Fibroblast of skin of left quadriceps (primary cell): ENCODE data around the gene MYT1.
"Not testable (repeated sequence)": the region's sequence is repeated elsewhere in the genome, so short reads cannot be mapped to it uniquely, and the experiment has no call there.

Experiments
- DNase-seq, 2 experiments: peaks; one replicate each; pipeline ENCODE4 v3.0.0-alpha.2; 2013; ENCODE audit warnings: low read depth in 2 of 2

MYT1 gene

DNA sequence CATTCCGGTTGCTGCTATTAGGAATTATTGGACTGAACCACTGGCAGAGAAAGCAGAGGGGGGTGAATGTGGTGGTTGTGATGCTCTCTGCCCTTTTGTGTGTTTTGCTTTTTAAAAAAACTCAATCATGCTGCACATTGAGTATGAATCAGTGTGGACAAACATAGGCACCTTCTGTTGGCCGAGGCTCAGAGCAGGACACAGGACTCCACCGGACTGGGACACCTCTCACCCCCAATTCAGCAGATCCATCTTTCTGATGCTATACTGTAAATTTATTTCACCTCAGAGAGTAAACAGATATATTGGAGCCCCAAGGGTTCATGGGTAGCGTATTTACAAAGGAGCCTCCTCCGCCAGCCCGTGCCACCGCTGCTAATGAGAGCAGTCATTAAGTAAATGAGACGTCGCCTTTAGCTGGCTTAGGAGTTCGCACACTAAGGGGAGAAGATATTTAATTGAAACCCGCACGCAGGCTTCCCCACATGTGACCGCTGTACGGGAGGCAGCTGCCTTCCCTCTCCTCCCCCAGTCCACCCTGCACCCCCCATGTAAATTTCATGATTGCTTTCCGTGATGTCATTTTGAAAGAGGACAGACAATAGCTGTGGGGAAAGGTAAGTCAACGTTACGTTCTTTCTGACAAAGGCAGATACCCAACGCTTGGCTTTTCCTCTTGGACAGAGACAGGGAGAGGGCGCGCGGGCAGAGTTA lies at the start of gene MYT1:
Gene MYT1 (plus strand): TSS at position 330 of the 714 bp plus-strand sequence. CDS start 34,410 bp downstream, outside the sequence.
- no peak for DNase-seq

DNA sequence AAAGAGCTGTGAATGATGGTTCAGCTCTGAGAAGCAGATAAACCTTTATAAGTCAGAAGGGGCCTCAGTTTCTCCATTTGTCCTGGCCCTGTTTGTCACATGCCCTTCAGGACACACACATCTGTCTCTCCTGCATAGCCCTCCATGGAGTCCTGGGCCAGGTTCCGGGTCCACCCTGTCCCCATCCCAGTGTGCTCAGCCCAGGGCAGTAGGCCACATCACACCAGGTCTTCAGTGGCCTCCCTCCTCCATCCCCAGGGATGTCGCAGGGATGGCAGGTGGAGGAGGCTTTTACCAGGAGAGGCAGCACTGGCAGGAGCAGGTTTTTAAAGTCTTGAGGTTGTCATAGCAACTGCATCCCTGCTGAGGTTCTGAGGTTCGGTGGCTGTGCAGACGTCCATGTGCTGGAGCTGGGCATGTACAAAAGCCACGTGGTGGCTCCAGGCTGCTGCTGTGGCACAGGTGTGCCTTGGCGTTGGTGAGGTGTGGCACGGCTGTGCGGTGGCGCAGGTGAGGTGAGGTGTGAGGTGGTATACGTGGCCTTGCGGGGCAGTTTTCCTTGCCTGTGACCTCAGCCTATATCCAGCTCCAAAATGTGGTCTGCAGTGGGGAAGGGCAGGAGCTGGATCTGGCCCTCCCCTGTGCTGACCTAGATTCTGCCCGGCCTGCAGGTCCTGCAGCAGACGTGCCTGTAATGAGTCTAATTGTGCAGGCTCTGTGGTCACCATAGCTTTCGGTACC lies 48.9 kb upstream of the MYT1 start:
- DNase-seq: no peak

GRCh38 chr20:64116016-64116415 lies 48.2 kb upstream of the MYT1 start:
- no peak for DNase-seq

DNA sequence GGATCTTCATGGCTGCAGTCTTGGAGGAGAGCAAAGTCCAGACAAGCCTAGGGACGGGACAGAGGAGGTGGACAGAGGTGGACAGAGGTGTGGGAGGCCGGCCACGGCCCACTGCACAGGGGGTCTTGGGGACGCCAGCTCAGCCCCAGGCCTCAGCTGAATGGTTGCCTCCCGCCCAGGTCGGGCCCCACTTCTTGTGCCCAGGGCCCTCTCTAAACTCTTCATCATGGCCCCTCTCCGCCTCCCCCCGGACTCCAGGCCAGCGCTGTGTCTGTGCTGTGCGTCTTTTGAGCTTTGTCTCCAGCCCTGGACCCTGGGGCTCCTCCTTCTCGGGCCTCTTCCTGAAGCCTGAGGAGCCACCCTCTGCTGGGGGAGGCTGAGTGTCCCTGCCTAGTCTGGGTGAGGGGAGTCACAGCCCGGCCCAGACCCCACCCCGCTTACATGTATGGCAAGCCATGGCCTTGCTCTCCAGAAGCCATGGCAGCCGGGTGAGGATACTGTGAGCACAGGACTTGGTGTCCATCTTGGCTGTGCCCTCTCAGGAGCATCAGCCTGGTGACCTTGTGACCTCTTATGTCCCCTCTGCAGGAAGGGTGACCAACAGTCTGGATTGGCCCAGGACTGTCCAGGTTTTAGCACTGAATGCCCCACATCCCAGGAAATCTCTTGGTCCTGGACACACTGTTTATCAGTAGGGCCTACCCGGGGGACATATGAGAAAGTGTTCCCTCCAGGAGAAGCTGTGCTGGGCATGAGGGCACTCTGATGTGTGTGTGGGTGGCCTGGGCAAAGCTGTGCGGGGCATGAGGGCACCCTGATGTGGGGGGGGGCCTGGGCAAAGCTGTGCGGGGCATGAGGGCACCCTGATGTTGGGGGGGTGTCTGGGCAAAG lies 47.5 kb upstream of the MYT1 start:
- DNase-seq: no peak

- not testable (repeated sequence) for DNase-seq
Measured at GRCh38 chr20:64117432-64117777, 46.8 kb upstream of the MYT1 start.

DNA sequence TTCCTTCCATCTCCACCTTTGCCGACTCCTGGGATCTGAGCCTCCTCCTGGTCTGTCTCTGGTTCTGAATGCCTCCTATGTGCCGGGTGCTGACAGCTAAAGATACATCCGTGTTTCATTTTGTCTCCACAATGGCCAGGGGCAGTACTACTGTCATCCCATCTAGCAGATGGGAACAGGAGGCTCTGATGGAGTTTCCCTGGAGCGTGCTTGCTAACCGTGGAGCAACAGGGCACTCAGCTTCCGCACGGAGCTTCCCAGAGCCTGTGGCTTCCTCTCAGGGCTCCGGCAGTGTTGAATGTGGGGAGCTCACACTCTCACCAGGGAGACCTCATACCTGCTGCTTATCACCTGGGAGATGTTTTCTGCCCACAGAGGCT lies 45.0 kb upstream of the MYT1 start:
- DNase-seq: no peak

GRCh38 chr20:64119681-64120341 lies 44.4 kb upstream of the MYT1 start:
- no peak for DNase-seq

DNA sequence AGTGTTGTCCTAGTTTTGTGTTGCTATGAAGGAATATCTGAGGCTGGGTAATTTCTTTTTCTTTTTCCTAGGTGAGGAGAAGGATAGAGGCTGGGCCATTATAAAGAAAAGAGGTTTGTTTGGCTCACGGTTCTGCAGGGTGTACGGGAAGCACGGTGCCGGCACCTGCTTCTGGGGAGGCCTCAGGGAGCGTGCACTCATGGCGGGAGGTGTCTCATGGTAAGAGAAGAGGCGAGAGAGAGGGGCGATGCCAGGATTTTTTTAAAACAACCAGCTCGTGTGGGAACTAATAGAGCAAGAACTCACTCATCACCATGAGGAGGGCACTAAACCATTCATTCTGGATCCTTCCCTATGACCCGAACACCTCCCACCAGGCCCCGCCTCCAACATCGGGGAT lies 42.7 kb upstream of the MYT1 start:
- no peak for DNase-seq

DNA sequence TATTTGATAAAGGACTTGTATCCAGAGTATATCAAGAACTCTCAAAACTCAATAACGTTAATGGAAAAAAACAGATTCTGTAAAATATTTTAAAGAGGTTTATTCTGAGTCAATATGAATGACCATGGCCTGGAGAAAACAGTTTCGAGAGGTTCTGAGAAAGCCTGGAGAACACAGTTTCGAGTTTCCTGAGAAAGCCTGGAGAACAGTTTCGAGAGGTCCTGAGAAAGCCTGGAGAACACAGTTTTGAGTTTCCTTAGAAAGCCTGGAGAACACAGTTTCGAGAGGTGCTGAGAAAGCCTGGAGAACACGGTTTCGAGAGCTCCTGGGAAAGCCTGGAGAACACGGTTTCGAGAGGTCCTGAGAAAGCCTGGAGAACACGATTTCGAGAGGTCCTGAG lies 41.3 kb upstream of the MYT1 start:
- not testable (repeated sequence) for DNase-seq

GRCh38 chr20:64123517-64123916 lies 40.7 kb upstream of the MYT1 start:
- DNase-seq: not testable (repeated sequence)

DNA sequence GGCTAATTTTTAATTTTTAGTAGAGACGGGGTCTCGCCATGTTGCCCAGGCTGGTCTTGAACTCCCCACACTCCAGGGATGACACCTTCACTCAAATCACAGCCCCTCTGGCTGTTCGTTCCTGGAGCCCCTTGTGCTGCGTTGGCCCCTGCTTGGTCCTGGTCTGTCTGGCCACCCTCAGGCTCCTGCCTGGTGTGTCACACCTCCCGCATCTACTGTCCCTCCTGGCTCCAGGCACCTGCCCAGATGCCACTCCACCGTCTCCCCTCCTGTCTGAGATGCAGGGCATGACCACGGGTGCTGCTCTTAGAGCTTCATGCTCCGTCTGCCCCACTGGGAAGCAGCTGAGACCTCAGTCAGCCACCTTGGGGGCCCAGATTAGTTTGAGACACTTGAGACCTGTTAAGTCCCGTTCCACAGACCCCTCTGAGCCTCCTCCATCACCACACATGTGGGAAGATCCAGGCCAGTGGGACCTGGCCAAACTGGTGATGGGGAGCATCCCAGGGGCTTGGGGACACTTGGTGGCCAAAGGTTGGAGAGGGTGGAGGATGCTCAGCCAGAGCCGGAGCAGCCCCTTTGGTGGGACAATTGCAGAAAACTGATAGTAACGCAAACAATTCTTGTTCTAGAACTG lies 35.0 kb upstream of the MYT1 start:
- DNase-seq: no peak

DNA sequence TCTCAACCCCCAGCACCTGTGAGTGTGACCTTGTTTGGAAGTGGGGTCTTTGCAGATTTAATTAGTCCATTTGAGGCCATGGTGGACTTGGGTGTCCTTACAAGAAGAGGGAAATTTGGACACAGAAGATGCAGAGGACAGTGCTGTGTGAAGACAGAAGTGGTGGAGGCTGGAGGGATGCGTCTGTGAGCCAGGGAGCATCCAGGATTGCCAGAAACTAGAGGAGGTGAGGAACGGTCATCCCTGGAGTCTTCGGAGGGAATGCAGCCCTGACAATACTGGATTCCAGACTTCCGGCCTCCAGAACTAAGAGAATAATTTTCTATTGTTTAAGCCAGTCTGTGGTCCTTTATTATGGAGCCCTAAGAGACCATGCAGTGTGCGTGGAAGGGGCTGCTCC lies 34.0 kb upstream of the MYT1 start:
- DNase-seq: no peak

GRCh38 chr20:64130876-64131275 lies 33.4 kb upstream of the MYT1 start:
- no peak for DNase-seq

DNA sequence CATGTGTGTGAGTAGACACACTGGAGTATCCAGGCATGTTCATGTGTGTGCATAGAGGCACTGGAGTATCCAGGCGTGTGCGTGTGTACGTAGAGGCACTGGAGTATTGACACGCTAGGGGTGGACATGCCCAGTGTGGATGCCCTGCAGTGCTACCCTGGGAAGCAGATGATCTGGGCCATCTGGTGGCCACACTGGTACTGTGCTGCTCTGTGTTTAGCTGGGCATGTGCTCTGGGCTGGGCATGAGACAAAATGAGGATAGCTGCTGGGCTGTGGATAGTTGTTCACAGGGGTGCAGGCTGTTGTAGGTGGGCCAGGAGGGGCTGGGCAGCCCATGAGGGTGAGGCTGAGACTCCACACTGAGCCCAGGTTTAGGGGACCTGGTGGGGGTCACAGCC lies 32.8 kb upstream of the MYT1 start:
- no peak for DNase-seq

- DNase-seq: no peak
Measured at GRCh38 chr20:64133951-64134407, 30.3 kb upstream of the MYT1 start.

DNA sequence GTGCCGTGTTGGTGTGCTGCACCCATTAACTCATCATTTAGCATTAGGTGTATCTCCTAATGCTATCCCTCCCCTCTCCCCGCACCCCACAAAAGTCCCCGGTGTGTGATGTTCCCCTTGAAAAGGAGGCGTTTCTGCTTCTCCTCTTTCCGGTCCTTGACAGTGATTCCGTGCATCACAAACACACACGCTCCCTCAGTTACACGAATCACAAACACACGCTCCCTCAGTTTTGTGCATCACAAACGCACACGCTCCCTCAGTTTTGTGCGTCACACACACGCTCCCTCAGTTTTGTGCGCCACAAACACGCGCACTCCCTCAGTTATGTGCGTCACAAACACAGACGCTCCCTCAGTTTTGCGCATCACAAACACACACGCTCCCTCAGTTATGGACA lies 29.5 kb upstream of the MYT1 start:
- DNase-seq: not testable (repeated sequence)

- no peak for DNase-seq
Measured at GRCh38 chr20:64136004-64136710, 28.1 kb upstream of the MYT1 start.

DNA sequence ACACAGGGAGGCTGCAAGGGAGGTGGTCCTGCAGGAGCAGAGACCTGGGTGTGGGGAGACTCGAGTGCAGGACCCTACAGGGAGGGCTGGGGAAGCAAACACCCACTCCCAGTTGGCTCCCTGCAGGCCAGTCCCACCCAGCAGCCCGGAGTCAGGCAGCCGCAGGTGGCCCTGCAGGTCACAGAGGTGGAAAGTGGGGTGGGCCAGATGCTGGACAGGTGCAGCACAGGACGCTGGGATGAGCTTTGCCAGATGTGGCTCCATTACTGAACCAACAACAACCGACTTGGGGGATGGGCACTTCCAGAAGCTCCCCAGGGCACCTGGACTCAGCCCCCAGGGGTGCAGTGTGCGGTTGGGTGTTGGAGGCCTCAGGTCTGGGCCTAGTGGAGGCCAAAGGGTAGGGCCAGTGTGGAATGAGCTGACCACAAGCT lies 26.6 kb upstream of the MYT1 start:
- DNase-seq: no peak

GRCh38 chr20:64138276-64138815 lies 25.9 kb upstream of the MYT1 start:
- DNase-seq: no peak
